ENCODE results near the gene TCP10L. TPM values are rescaled to one million over a fixed set of nuclear protein-coding genes. Genes with fewer than 3 reads are reported as not detected.
"Not testable (repeated sequence)": the region's sequence is repeated elsewhere in the genome, so short reads cannot be mapped to it uniquely, and the experiment has no call there.

Gene TCP10L
- total RNA-seq (1 to 10 TPM; 1.4 to 3.4 (median 2.1) TPM), polyA plus RNA-seq (1.9 TPM)
- long read RNA-seq, donor 1, result 0 reads
- long read RNA-seq, donor 2, partial matches to known transcripts, result 0 of 1 reads
- long read RNA-seq, donor 2, other reads (novel, unspliced or antisense), result 1 of 1 reads
- long read RNA-seq, donor 3, result 0 reads
- long read RNA-seq, donor 4, result 0 reads

GRCh38 chr21:32585042-32585710 lies at the start of gene TCP10L:
Gene TCP10L (minus strand): TSS chr21:32585523. CDS start chr21:32584304, 1,219 bp downstream.
- Histone ChIP-seq H3K27ac (ENCODE audit: low read length) (no peak within 1 kb of the TSS), H3K4me3 (ENCODE audit: low read length) (no peak within 1 kb of the TSS), H3K27me3 (ENCODE audit: control insufficient read depth, insufficient read depth) (no peaks in the 10 kb centered on the region), H3K9me3 (ENCODE audit: control insufficient read depth, low read length) (no peaks in the 10 kb centered on the region), H3K4me1 (ENCODE audit: control insufficient read depth, insufficient read depth, low read length) (no peaks in the 10 kb centered on the region)
- DNase-seq, result no peak
- WGBS, result 86% methylated on average over 17 of the region's 17 CpGs
- intact Hi-C loops (cut with DNase I), result no loop called here
- no peak for ATAC-seq

DNA sequence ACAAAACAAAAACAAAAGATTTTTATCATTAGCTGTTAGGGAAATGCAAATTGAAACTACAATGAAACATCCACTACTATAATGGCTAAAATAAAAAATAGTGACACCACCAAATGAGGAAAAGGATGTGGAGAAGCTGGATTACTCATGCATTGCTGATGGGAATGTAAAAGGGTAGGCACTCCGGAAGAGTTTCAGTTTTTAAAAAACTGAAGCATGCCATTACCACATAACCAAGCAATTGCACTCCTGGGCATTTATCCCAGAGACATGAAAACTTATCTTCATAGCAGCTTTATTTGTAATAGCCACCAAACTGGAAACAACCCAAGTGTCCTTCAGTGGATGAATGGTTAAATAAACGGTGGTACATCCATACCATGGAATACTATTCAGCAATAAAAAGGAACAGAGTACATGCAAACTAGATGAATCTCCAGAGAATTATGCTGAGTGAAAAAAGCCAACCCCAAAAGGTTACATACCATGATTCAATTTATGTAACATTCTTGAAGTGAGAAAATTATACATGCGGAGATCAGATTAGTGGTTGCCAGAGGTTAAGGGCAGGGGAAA lies 41.4 kb upstream of the TCP10L start:
- Histone ChIP-seq H3K4me1 (ENCODE audit: control insufficient read depth, insufficient read depth, low read length) (no peaks in the 10 kb centered on the region), H3K27ac (ENCODE audit: low read length) (no peak overlapping the region), H3K27me3 (ENCODE audit: control insufficient read depth, insufficient read depth) (no peaks in the 10 kb centered on the region), H3K4me3 (ENCODE audit: low read length) (no peak overlapping the region), H3K9me3 (ENCODE audit: control insufficient read depth, low read length) (no peaks in the 10 kb centered on the region)
- DNase-seq (no peak), ATAC-seq (no peak)
- WGBS, result 94% methylated on average over 3 of the region's 3 CpGs
- intact Hi-C loops (cut with DNase I), result no loop called here

DNA sequence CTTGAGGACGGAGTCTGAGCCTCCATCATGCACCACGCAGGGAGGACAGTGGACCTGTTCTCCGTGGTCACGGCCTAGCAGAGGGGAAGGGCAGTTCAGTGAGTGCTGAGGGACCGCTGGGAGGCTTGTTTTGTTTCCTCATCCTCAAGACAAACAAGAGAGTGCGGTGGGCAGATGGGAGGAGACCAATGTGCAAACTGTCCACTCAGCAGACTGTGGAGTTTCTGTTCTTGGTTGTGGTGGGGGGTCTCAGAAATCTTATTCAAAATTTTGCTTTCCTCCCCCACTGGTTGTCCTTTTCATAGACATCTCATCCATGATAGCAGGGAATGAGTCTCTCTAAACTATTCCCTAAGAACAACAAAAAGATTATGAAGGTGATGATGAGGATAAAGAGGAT lies 32.9 kb upstream of the TCP10L start:
- WGBS, result 74% methylated on average over 6 of the region's 6 CpGs
- intact Hi-C loops (cut with DNase I); H3K27me3 ChIP-seq (ENCODE audit: control insufficient read depth, insufficient read depth); H3K4me1 ChIP-seq (ENCODE audit: control insufficient read depth, insufficient read depth, low read length); H3K27ac ChIP-seq (ENCODE audit: low read length); H3K9me3 ChIP-seq (ENCODE audit: control insufficient read depth, low read length); H3K4me3 ChIP-seq (ENCODE audit: low read length); ATAC-seq: not testable (repeated sequence)
- DNase-seq, result peak in 1 of 3 donors; percentile 18

GRCh38 chr21:32613436-32614043 lies 28.2 kb upstream of the TCP10L start:
- DNase-seq (no peak), ATAC-seq (no peak)
- no peaks in the 10 kb centered on the region for H3K9me3 ChIP-seq (ENCODE audit: control insufficient read depth, low read length)
- H3K27ac ChIP-seq (ENCODE audit: low read length), result peak overlapping the region; percentile 88
- intact Hi-C loops (cut with DNase I), result no loop called here
- H3K27me3 ChIP-seq (ENCODE audit: control insufficient read depth, insufficient read depth), result no peaks in the 10 kb centered on the region
- peak overlapping the region; percentile 59 for H3K4me3 ChIP-seq (ENCODE audit: low read length)
- peaks cover 2% of the 10 kb centered on the region for H3K4me1 ChIP-seq (ENCODE audit: control insufficient read depth, insufficient read depth, low read length)
- 62% methylated on average over 16 of the region's 16 CpGs for WGBS

- intact Hi-C loops (cut with DNase I), result no loop called here
- 5% methylated on average over 15 of the region's 15 CpGs for WGBS
Measured at GRCh38 chr21:32612999-32613337, 27.6 kb upstream of the TCP10L start.

GRCh38 chr21:32612075-32612998 lies 27.0 kb upstream of the TCP10L start, which contains the start of gene CFAP298:
Gene CFAP298 (minus strand): TSS chr21:32612377. CDS start chr21:32612243, 134 bp downstream.
- intact Hi-C loops (cut with DNase I), result no loop called here
- peak within 1 kb of the TSS; percentile 59 for H3K4me3 ChIP-seq (ENCODE audit: low read length)
- peak within 1 kb of the TSS; percentile 88 for H3K27ac ChIP-seq (ENCODE audit: low read length)
- H3K27me3 ChIP-seq (ENCODE audit: control insufficient read depth, insufficient read depth), result no peaks in the 10 kb centered on the region
- peak; percentile 97 for ATAC-seq
- peak; percentile 90 to 94 (median 93) for DNase-seq
- H3K4me1 ChIP-seq (ENCODE audit: control insufficient read depth, insufficient read depth, low read length), result peaks cover 2% of the 10 kb centered on the region
- under 1% methylated on average over 81 of the region's 81 CpGs for WGBS
- H3K9me3 ChIP-seq (ENCODE audit: control insufficient read depth, low read length), result no peaks in the 10 kb centered on the region

More at GRCh38 chr21:32612999-32613337, 27.6 kb upstream of the TCP10L start:
- Histone ChIP-seq H3K9me3 (ENCODE audit: control insufficient read depth, low read length) (no peaks in the 10 kb centered on the region), H3K4me3 (ENCODE audit: low read length) (peak overlapping the region; percentile 59), H3K27me3 (ENCODE audit: control insufficient read depth, insufficient read depth) (no peaks in the 10 kb centered on the region), H3K4me1 (ENCODE audit: control insufficient read depth, insufficient read depth, low read length) (peaks cover 2% of the 10 kb centered on the region), H3K27ac (ENCODE audit: low read length) (peak overlapping the region; percentile 88)
- ATAC-seq, result peak in 1 of 2 donors; percentile 45
- no peak for DNase-seq

- peak; percentile 7 to 27 for ATAC-seq
- under 1% methylated on average over 28 of the region's 28 CpGs for WGBS
Measured at GRCh38 chr21:32611471-32611997, 26.2 kb upstream of the TCP10L start.

GRCh38 chr21:32610940-32611339 lies 25.6 kb upstream of the TCP10L start:
- H3K4me1 ChIP-seq (ENCODE audit: control insufficient read depth, insufficient read depth, low read length); intact Hi-C loops (cut with DNase I); H3K4me3 ChIP-seq (ENCODE audit: low read length); H3K27me3 ChIP-seq (ENCODE audit: control insufficient read depth, insufficient read depth); H3K27ac ChIP-seq (ENCODE audit: low read length); ATAC-seq; DNase-seq; H3K9me3 ChIP-seq (ENCODE audit: control insufficient read depth, low read length): not testable (repeated sequence)
- WGBS, result 78% methylated on average over 17 of the region's 17 CpGs

More at GRCh38 chr21:32611471-32611997, 26.2 kb upstream of the TCP10L start:
- intact Hi-C loops (cut with DNase I), result no loop called here
- Histone ChIP-seq H3K27me3 (ENCODE audit: control insufficient read depth, insufficient read depth) (no peaks in the 10 kb centered on the region), H3K4me1 (ENCODE audit: control insufficient read depth, insufficient read depth, low read length) (peaks cover 2% of the 10 kb centered on the region), H3K4me3 (ENCODE audit: low read length) (peak overlapping the region; percentile 59), H3K9me3 (ENCODE audit: control insufficient read depth, low read length) (no peaks in the 10 kb centered on the region), H3K27ac (ENCODE audit: low read length) (peak overlapping the region; percentile 88)
- DNase-seq, result peak in 1 of 3 donors; percentile 64

GRCh38 chr21:32608851-32609250 lies 23.5 kb upstream of the TCP10L start:
- no peaks in the 10 kb centered on the region for H3K27me3 ChIP-seq (ENCODE audit: control insufficient read depth, insufficient read depth)
- ATAC-seq, result no peak
- WGBS, result 85% methylated on average over 5 of the region's 5 CpGs
- H3K4me1 ChIP-seq (ENCODE audit: control insufficient read depth, insufficient read depth, low read length), result peaks cover 2% of the 10 kb centered on the region
- no peak overlapping the region for H3K27ac ChIP-seq (ENCODE audit: low read length)
- no peaks in the 10 kb centered on the region for H3K9me3 ChIP-seq (ENCODE audit: control insufficient read depth, low read length)
- DNase-seq, result no peak
- no peak overlapping the region for H3K4me3 ChIP-seq (ENCODE audit: low read length)
- intact Hi-C loops (cut with DNase I), result loop anchor here in 2 of 4 donors (10.0 kb wide), 2 partner anchors 204 to 214 kb away; partner anchors contain the start of gene URB1 (in 1 of the 2)

GRCh38 chr21:32605469-32605868 lies 20.1 kb upstream of the TCP10L start:
- H3K9me3 ChIP-seq (ENCODE audit: control insufficient read depth, low read length), result no peaks in the 10 kb centered on the region
- 79% methylated on average over 8 of the region's 8 CpGs for WGBS
- no peak overlapping the region for H3K27ac ChIP-seq (ENCODE audit: low read length)
- no peak for DNase-seq
- ATAC-seq, result no peak
- intact Hi-C loops (cut with DNase I), result loop anchor here in 2 of 4 donors (10.0 kb wide), 2 partner anchors 201 to 211 kb away; partner anchors contain the start of gene URB1 (in 1 of the 2)
- H3K4me1 ChIP-seq (ENCODE audit: control insufficient read depth, insufficient read depth, low read length), result no peaks in the 10 kb centered on the region
- no peaks in the 10 kb centered on the region for H3K27me3 ChIP-seq (ENCODE audit: control insufficient read depth, insufficient read depth)
- H3K4me3 ChIP-seq (ENCODE audit: low read length), result no peak overlapping the region
